ENCODE measurements around the gene SMIM29.
"Not testable (repeated sequence)": the region's sequence is repeated elsewhere in the genome, so short reads cannot be mapped to it uniquely, and the experiment has no call there.

The SMIM29 gene

DNA sequence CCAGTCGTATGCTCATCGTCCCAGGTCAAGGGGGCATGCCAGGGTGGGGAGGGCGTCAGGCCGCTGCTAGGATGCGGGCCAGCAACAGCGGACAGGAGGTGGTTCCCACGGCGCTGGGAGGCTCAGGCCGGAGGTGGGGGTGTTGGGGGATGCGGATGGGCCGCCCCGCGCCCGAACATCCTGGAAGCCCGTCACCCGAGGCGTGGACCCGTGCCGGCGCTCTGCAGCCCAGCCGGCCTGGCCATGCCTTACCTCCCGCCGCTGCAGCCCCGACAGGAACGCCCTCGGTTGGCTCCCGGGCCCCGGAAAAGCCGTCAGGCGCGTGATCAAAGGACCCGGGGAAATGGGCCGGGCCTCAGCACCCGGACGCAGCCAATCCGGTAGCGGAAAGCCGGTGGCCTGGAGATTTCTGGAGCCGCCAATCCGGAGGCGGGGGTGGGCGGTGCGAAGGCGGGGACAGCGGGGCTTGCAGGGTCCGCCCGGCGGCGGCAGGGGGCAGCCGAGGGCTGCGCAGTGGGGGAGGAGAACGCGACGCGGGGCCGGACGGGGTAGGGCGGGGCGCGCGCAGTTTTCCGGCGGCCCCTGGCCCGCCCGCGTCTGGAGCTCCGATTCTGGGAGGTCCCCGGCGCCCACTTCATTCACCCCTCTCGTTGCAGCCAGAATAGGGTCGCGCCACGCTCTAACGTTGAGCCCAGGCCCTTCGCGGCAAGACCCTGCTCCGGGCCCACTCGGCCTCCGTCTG, at the start of gene SMIM29:
SMIM29 (minus strand) TSS at position 280 of the 742 bp plus-strand sequence. CDS start 1,215 bp downstream, outside the sequence.
- DNase-seq (ENCODE audit: low read depth in 2 of 2) = peak; percentile 93

- DNase-seq (ENCODE audit: low read depth in 2 of 2) = no peak
These were observed 46.9 kb upstream of the SMIM29 start for GRCh38 chr6:34295721-34296120.

GRCh38 chr6:34292954-34293353, 44.1 kb upstream of the SMIM29 start:
- DNase-seq (ENCODE audit: low read depth in 2 of 2) = no peak

DNA sequence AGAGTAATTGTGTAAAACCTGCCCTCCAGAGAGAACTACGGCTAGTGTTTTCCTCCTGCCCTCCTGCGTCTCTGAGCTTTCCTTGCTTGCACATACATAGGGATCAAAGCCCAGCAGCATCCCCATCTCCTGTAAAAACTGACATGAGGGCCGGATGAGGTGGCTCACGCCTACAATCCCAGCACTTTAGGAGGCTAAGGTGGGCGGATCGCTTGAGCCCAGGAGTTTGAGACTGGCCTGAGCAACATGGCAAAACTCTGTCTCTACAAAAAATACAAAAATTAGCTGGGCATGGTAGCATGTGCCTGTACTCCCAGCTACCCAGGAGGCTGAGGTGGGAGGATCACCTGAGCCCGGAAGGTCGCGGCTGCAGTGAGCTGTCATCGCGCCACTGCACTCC, 40.3 kb upstream of the SMIM29 start:
- DNase-seq (ENCODE audit: low read depth in 2 of 2) = no peak

DNA sequence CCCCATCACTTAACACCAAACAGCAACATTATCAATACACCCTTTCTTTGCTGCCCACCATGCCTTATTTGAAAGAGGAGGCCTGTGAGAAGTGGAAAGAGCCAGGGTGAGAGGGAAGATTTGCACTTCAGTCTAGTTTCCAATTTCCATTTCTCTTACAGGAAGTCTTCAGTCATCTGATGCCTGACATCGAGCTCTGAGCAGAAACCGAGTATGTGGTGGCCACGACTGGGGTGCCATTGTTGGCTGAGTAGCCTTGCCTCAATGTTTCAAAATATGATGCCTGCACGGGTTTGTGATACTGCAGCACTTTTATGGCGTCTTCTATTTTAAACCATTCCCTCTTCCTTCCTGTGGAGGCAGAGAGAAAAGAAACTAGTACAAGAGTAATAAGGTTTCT, 39.8 kb upstream of the SMIM29 start:
- DNase-seq (ENCODE audit: low read depth in 2 of 2) = no peak

DNA sequence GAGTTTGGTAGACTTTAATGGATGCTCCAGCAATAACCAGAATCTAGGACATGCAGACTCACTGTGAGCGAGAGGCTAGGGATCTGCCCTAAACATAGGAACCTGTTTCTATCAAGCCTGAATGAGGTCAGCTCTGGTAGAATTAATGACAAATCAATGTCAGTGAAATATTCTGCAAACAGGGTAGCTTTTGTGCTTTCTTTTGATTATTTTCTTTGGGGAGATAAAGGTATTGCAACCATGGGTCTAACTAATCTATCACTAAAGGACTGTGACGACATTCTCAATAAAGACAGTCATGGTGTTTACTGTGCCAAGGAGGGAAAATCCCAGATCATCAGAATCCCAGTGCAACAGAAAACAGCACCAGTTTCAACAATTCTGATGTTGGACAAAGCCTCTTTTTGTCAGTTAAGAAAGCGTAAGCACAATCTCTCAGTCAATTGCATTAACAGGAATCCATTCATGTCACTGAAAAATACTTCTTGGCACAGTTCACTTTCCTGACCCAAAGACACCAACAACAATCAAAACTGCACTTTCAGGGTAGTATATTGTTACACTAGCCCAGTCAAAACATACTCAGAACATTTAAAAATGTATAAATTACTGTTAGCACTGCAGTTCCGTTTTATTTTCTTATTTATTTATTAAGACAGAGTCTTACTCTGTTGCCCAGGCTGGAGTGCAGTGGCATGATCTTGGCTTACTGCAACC, 36.8 kb upstream of the SMIM29 start:
- DNase-seq (ENCODE audit: low read depth in 2 of 2) = no peak

GRCh38 chr6:34284563-34285447, 36.0 kb upstream of the SMIM29 start:
- DNase-seq (ENCODE audit: low read depth in 2 of 2) = no peak

DNA sequence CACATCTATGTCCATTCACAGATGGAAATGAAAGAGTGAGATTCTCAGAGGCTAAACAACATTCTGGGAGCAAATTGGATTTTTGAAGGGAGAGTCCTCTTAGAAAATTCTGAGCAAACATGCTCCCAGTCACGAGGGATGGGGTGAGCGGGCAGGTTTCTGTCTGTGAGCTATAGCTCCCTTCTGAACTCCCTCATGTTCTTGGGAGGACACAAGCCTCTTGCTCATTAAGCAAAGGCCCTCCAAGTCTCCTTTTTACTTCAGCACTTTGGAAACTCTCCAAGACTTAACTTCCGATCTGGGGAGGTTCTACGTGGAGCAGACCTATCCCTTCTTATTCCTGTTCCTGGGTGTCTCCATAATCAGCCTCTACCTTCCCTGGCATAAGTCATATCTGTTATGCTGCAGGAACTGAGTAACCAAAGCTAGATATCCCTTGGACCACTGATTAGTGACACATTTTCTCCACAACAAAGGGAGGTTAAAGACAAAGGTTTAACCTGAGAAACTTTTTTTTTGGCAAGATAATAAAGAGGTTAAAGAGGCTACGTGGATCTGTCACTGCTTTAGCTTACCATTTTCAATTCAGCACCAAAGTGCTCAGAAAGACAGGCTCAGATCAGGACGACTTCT, 33.0 kb upstream of the SMIM29 start:
- no peak for DNase-seq (ENCODE audit: low read depth in 2 of 2)

GRCh38 chr6:34280216-34280615, 31.4 kb upstream of the SMIM29 start:
- DNase-seq (ENCODE audit: low read depth in 2 of 2) = no peak

DNA sequence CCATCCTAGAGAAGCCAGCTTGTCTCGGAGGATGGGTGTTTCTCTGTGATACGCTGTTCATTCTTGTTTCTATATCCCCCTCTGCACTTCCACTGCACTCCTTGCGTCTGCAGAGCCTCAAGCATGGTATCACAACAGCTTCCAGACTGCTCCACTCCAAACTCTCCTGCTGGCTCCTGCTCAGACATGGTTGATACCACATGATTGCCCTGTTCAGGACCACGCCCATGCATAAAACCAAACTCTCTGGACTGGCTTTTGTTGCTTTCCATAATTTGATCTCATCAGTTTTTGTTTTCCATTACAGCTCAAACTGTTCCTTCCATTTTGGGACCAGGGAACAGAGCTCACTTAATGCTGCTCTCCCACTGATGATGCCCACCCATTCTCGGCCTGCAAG, 30.0 kb upstream of the SMIM29 start:
- no peak for DNase-seq (ENCODE audit: low read depth in 2 of 2)

GRCh38 chr6:34277763-34278112, 28.9 kb upstream of the SMIM29 start:
- DNase-seq (ENCODE audit: low read depth in 2 of 2) = no peak

DNA sequence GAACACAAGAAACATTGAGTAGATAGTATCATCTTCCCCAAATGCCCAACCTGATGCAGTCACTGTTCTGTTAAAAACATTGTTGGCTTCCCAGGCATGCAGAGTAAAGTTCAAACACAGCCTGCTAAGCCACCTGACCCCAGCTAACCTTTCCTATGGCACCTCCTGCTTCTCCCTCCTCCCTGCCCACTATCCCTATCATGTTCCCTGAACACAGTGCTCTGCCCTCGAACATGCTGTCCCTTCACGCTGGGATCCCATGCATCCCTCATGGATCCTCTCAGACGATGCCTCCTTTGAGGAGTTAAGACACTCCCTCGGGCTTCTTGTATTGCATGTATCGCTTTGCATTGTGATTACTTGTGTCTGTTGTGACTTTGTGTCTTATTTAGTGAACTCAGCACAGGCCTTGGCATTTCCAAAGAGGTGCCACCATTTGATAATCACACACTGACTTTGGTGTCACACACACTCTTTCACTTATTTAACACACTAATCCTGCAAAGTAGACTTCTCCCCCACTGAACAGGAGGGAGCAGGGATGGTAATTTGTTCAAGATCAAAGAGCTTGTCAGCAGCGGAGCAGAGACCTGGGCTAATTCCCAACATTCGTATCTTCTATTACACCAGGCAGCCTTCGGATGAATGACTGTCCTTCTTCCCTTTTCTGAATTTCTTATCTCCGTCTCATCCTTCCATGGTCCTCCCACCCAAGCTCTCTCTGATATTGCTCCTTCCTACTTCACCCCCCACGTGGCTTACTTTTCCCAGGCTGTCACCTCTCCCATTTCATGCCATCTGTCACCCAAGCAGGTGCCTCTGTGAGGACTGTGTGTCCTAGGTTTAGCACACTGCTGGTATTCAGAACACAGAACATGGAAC, 28.3 kb upstream of the SMIM29 start:
- DNase-seq (ENCODE audit: low read depth in 2 of 2) = no peak

GRCh38 chr6:34276191-34276590, 27.4 kb upstream of the SMIM29 start:
- DNase-seq (ENCODE audit: low read depth in 2 of 2) = no peak

DNA sequence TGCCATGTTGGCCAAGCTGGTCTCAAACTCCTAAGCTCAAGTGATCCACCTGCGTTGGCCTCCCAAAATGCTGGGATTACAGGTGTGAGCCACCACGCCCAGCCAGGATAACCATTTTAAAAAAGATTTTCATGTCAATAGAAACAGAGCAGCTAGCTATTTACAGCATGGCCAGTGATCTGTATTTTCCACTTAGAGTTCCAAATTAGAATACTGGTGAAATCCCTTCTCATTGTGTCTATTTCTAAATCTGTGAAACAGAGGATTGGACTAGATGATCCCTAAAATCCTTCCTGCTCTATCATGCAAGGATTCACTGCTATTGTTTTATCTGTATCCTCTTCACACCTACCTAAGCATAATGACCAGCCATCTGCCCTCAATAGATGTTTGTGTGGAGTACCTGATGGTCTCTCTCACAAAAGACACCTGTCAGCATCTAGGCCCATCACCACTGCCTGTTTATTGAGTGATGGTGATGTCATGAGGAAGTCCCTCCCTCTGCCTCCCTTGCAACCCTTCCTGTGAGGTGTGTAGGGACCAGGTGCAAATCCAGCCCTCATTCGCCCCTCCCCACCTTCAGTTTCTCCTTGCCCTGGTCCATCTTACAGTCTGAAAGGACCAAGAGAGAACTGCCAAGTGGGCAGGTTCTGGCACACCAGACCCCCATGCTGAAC, 26.5 kb upstream of the SMIM29 start:
- no peak for DNase-seq (ENCODE audit: low read depth in 2 of 2)

DNA sequence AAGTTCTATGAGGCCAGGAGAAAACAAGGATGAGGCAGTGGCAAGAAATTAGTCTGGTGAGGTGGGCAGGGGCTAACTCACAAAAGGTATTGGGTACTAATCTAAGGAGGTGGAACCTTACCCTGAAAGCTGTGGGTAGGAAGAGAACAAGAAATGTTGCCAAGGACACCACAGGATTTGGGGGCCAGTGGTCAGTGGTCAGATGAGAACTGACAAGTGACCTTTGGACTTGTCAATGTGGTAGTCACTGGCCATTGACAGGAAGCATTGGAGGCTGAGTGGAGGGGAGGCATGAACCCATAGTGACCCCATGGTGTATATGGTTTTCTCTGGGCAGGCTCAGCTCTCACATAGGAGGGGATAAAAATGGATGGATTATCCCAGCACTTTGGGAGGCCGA, 25.3 kb upstream of the SMIM29 start:
- no peak for DNase-seq (ENCODE audit: low read depth in 2 of 2)

DNA sequence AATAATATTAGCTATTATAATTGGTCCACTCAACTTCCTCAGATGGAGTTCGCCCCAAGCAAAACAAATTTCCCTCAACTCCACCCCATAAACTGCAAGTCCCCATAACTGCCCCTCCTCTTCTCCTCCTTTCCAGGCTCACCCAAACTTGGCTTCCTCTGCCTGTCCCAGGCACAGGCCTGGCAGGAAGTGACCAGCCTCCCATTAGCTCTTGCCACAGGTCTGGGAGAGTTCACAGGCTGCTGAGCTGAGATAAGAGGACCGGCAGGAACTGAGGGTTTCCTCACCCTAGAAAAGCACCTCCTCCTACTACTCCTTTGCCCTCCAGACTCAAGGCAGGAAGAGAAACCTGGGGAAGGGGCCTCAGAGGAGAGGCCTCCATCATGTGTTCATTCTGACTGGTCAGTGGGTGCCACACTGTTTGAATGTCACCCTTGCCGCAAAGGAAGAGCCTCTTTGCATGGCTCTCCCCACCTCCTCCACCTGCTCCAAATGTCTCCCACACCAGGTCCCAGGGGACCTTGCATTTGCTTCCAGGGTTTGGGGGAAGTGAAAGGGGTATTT, 24.5 kb upstream of the SMIM29 start:
- DNase-seq (ENCODE audit: low read depth in 2 of 2) = no peak

GRCh38 chr6:34272013-34272926, 23.5 kb upstream of the SMIM29 start:
- no peak for DNase-seq (ENCODE audit: low read depth in 2 of 2)

DNA sequence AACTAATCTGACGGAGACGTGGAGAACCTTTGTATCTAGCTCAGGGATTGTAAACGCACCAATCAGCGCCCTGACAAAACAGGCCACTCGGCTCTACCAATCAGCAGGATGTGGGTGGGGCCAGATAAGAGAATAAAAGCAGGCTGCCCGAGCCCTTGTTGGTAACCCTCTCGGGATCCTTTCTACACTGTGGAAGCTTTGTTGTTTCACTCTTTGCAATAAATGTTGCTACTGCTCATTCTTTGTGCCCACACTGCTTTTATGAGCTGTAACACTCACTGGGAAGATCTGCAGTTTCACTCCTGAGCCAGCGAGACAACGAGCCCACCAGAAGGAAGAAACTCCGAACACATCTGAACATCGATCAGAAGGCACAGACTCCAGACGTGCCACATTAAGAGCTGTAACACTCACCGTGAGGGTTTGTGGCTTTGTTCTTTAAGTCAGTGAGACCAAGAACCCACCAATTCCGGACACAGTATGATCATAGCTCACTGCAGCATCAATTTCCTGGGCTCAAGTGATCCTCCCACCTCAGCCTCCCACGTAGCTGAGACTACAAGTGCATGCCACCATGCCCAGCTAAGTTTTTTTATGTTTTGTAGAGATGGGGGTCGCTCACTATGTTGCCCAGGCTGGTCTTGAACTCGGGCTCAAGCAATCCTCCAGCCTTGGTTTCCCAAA, 21.0 kb upstream of the SMIM29 start:
- not testable (repeated sequence) for DNase-seq (ENCODE audit: low read depth in 2 of 2)

Data from activated CD8-positive, alpha-beta memory T cell treated with anti-CD3 and anti-CD28 coated beads for 4 hours (primary cell).